Endothelial cell of umbilical vein (primary cell): Measurements from ENCODE around the gene TMEM59. TPM values are rescaled to one million over a fixed set of nuclear protein-coding genes. Genes with fewer than 3 reads are reported as not detected.

Experiments used
- BruUV-seq: library from RNA; stranded (reverse); fragments of 400-500 nt; replicated peaks from 2 replicates; lab custom pipeline; 2021; lab: Mats Ljungman, UMichigan
- CTCF ChIA-PET: fragments of 300-600, 350-600 bp; sonication (Branson Sonifier 250); formaldehyde crosslinking; loops from one replicate; lab custom pipeline; 2021; ENCODE audit warnings: antibody characterized with exemption, inconsistent platforms; lab: Charles Lee
- POLR2A ChIA-PET: fragments of 300-600, 350-600 bp; sonication (Branson Sonifier 250); formaldehyde crosslinking; loops from one replicate; lab custom pipeline; 2021; ENCODE audit warnings: antibody characterized with exemption, inconsistent platforms; lab: Charles Lee
- DNase-seq: peaks from one replicate; pipeline ENCODE4 v3.0.0-alpha.2; 2011; ENCODE audit warnings: low read depth, low spot score
- FAIRE-seq: peaks from 2 replicates; lab custom pipeline; 2011; peaks lifted over from hg19 to GRCh38; lab: Jason Lieb, UNC
- H2AFZ ChIP-seq: 2 replicates; pipeline ENCODE4 v1.6.0; 2012; ENCODE audit warnings: low read depth, low read length, control low read depth, inconsistent platforms
- H3K27ac ChIP-seq: 2 replicates; pipeline ENCODE4 v1.5.1; 2011; ENCODE audit warnings: low read depth, mild to moderate bottlenecking, control low read depth, low read length, moderate library complexity; ENCODE audit not compliant: insufficient read depth
- H3K27me3 ChIP-seq, 2 experiments: 2 replicates each; pipeline versions ENCODE4 v1.6.0 to v1.6.1; 2011; ENCODE audit warnings: low read length in 2 of 2, mixed read lengths in 1 of 2; ENCODE audit not compliant: control insufficient read depth in 2 of 2, insufficient read depth in 2 of 2
- H3K36me3 ChIP-seq, 2 experiments: 2 replicates in 1 of 2; 3 replicates in 1 of 2; pipeline ENCODE4 v1.5.1; 2011; ENCODE audit warnings: low read length in 2 of 2, mild to moderate bottlenecking in 1 of 2, moderate library complexity in 1 of 2; ENCODE audit not compliant: control insufficient read depth in 2 of 2, insufficient read depth in 2 of 2; ENCODE audit errors: extremely low read depth in 1 of 2
- H3K4me1 ChIP-seq: 3 replicates; pipeline ENCODE4 v1.5.1; 2011; ENCODE audit warnings: mild to moderate bottlenecking, low read length; ENCODE audit not compliant: control insufficient read depth, insufficient read depth; ENCODE audit errors: extremely low read depth
- H3K4me2 ChIP-seq: 2 replicates; pipeline ENCODE4 v1.6.1; 2011; ENCODE audit warnings: low read length, control low read depth, mixed read lengths; ENCODE audit not compliant: insufficient read depth
- H3K4me3 ChIP-seq, 3 experiments: fragments of 200-600 bp in 1 of 3; sonication (generic), shearing (Covaris generic) in 1 of 3; replicated peaks in 1 of 3; 2 replicates each; pipeline ENCODE4 v1.5.1; 2011 to 2016; ENCODE audit warnings: control low read depth in 3 of 3, low read length in 3 of 3, mild to moderate bottlenecking in 2 of 3, inconsistent platforms in 1 of 3, low read depth in 1 of 3, moderate library complexity in 1 of 3; ENCODE audit not compliant: insufficient read depth in 1 of 3
- H3K79me2 ChIP-seq: 2 replicates; pipeline ENCODE4 v1.6.0; 2012; ENCODE audit warnings: low read length, inconsistent platforms; ENCODE audit not compliant: control insufficient read depth, insufficient read depth
- H3K9ac ChIP-seq: replicated peaks from 2 replicates; pipeline ENCODE3; 2011; ENCODE audit warnings: low read length, control low read depth; ENCODE audit not compliant: insufficient read depth; ENCODE audit errors: extremely low read depth
- H3K9me1 ChIP-seq: replicated peaks from 3 replicates; pipeline ENCODE4 v1.6.0; 2011; ENCODE audit warnings: mild to moderate bottlenecking, low read length; ENCODE audit not compliant: control insufficient read depth, insufficient read depth; ENCODE audit errors: extremely low read depth
- H3K9me3 ChIP-seq: replicated peaks from 2 replicates; pipeline ENCODE4 v1.5.1; 2012; ENCODE audit warnings: low read length, inconsistent platforms; ENCODE audit not compliant: control insufficient read depth, insufficient read depth
- H4K20me1 ChIP-seq: replicated peaks from 2 replicates; pipeline ENCODE3; 2011; ENCODE audit warnings: mild to moderate bottlenecking, low read length; ENCODE audit not compliant: control insufficient read depth, insufficient read depth; ENCODE audit errors: extremely low read depth
- CTCF ChIP-seq, 2 donors: IDR thresholded peaks; 1 replicate in 1 of 2; 2 replicates in 1 of 2; pipeline ENCODE4 v1.5.1; 2011; ENCODE audit warnings: low read length in 2 of 2, mild to moderate bottlenecking in 2 of 2, moderate library complexity in 2 of 2, control low read depth in 1 of 2, inconsistent platforms in 1 of 2, low read depth in 1 of 2; ENCODE audit not compliant: insufficient read depth in 1 of 2; ENCODE audit errors: extremely low read depth in 1 of 2
- EZH2 ChIP-seq: IDR thresholded peaks from 2 replicates; pipeline ENCODE4 v1.6.1; 2012; ENCODE audit warnings: borderline replicate concordance, low read depth, mild to moderate bottlenecking, moderate library complexity, low read length, inconsistent platforms; ENCODE audit not compliant: severe bottlenecking
- FOS ChIP-seq: IDR thresholded peaks from 2 replicates; pipeline ENCODE4 v1.6.1; 2011; ENCODE audit warnings: mild to moderate bottlenecking, low read length, moderate library complexity, borderline replicate concordance; ENCODE audit not compliant: insufficient read depth
- GATA2 ChIP-seq: IDR thresholded peaks from 2 replicates; pipeline ENCODE4 v1.7.0; 2011; ENCODE audit warnings: low read depth, mild to moderate bottlenecking, moderate library complexity, mixed read lengths, low read length; ENCODE audit not compliant: insufficient read length, insufficient read depth
- JUN ChIP-seq: IDR thresholded peaks from 2 replicates; pipeline ENCODE4 v1.6.1; 2011; ENCODE audit warnings: borderline replicate concordance, low read depth; ENCODE audit not compliant: insufficient read length, insufficient read depth
- POLR2A ChIP-seq: IDR thresholded peaks from 2 replicates; pipeline ENCODE4 v1.6.1; 2012; ENCODE audit warnings: low read depth, mild to moderate bottlenecking, control low read depth, low read length
- POLR2AphosphoS5 ChIP-seq: IDR thresholded peaks from 2 replicates; pipeline ENCODE4 v1.6.1; 2012; ENCODE audit warnings: low read depth, mild to moderate bottlenecking, control low read depth, low read length, moderate library complexity; ENCODE audit not compliant: insufficient read depth
- dilution Hi-C: fragments of 300-500 bp; cut with MboI; formaldehyde crosslinking; loops from one replicate; pipeline ENCODE4 v1.15.0; 2019; ENCODE audit warnings: low sequenced_read_pairs; ENCODE audit not compliant: extremely low pct_ligation_motif_present
- intact Hi-C: fragments of 100-400 bp; cut with micrococcal nuclease; formaldehyde crosslinking; loops from one replicate; pipeline ENCODE4 v1.10.0; 2022
- polyA plus RNA-seq, 4 experiments: library from polyadenylated mRNA; depleted of rRNA in 3 of 4; stranded (reverse) in 3 of 4; unstranded in 1 of 4; fragments of >200 nt; gene quantifications; 2 replicates each; pipeline versions ENCODE4 v1.2.1 to v1.2.3, GENCODE V29; 2011 to 2012; ENCODE audit warnings: missing spikeins in 1 of 4
- total RNA-seq: library from RNA; stranded (reverse); gene quantifications from 2 replicates; pipeline ENCODE4 v1.2.3, GENCODE V29; 2021
- TF ChIP-seq, protein P1 (sequence below): IDR thresholded peaks from 2 replicates; pipeline ENCODE4 v1.6.1; 2011; ENCODE audit not compliant: insufficient read depth, insufficient read length

The TMEM59 gene
- total and polyA plus RNA-seq, 2 donors (not counting 3 experiments of a cell fraction or from before 2014, with no cell fraction given), result 196 to 281 TPM

GRCh38 chr1:53987880-53988279 lies 65.1 kb downstream of the TMEM59 start:
- no peak overlapping the region for H3K9ac ChIP-seq
- H4K20me1 ChIP-seq, result no peaks in the 10 kb centered on the region
- H3K4me3 ChIP-seq, result no peak overlapping the region
- no TSS peak for BruUV-seq
- no peaks in the 10 kb centered on the region for H3K9me3 ChIP-seq
- no peaks in the 10 kb centered on the region for H3K27me3 ChIP-seq
- H2AFZ ChIP-seq, result no peak overlapping the region
- TF ChIP-seq CTCF (IDR thresholded peaks at IDR 0.05; ENCODE audit: extremely low read depth in 1 of 2, insufficient read depth in 1 of 2, low read depth in 1 of 2, low read length in 2 of 2) (no peak), GATA2 (no peak)
- no peaks in the 10 kb centered on the region for H3K4me1 ChIP-seq
- no peaks in the 10 kb centered on the region for H3K36me3 ChIP-seq
- CTCF ChIA-PET, result no interaction called here
- H3K9me1 ChIP-seq, result no peaks in the 10 kb centered on the region
- no peaks in the 10 kb centered on the region for H3K79me2 ChIP-seq
- H3K27ac ChIP-seq, result no peak overlapping the region
- intact Hi-C loops, result no loop called here
- FAIRE-seq, result no peak
- dilution Hi-C loops, result no loop called here
- no peak for DNase-seq
- POLR2A ChIA-PET, result no interaction called here
- H3K4me2 ChIP-seq, result no peak overlapping the region

DNA sequence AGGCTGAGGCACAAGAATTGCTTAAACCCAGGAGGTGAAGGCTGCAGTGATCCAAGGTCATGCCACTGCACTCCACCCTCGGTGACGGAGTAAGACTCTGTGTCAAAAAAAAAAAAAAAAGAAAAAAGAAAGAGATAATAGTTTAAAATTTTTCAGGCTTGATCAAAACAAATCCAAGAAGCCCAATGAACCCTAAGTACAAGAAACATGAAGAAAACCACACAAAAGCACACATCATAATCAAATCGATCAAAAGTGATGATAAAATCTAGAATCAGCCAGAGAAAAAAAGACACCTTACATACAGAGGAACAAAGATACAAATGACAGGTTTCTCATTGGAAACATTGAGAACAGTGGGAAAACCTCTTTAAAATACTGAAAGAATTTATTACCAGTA lies 66.5 kb downstream of the TMEM59 start:
- ChIA-PET POLR2A (no interaction called here), CTCF (no interaction called here)
- no peaks in the 10 kb centered on the region for H4K20me1 ChIP-seq
- no peaks in the 10 kb centered on the region for H3K79me2 ChIP-seq
- no peak overlapping the region for H3K27ac ChIP-seq
- no peak overlapping the region for H3K9ac ChIP-seq
- dilution Hi-C loops, result no loop called here
- peaks cover 5% of the 10 kb centered on the region for H3K4me1 ChIP-seq
- FAIRE-seq (no peak), DNase-seq (no peak)
- H3K9me3 ChIP-seq, result no peaks in the 10 kb centered on the region
- no peak overlapping the region for H3K4me3 ChIP-seq
- no peaks in the 10 kb centered on the region for H3K36me3 ChIP-seq
- TF ChIP-seq EZH2 (no peak), FOS (no peak), POLR2A (no peak), CTCF (IDR thresholded peaks at IDR 0.05; ENCODE audit: extremely low read depth in 1 of 2, insufficient read depth in 1 of 2, low read depth in 1 of 2, low read length in 2 of 2) (no peak), POLR2AphosphoS5 (no peak), JUN (no peak), GATA2 (no peak)
- TF ChIP-seq, protein P1, sequence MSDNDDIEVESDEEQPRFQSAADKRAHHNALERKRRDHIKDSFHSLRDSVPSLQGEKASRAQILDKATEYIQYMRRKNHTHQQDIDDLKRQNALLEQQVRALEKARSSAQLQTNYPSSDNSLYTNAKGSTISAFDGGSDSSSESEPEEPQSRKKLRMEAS, result no peak
- BruUV-seq, result no TSS peak
- no peak overlapping the region for H2AFZ ChIP-seq
- H3K27me3 ChIP-seq, result no peaks in the 10 kb centered on the region
- H3K9me1 ChIP-seq, result no peaks in the 10 kb centered on the region
- no peak overlapping the region for H3K4me2 ChIP-seq
- intact Hi-C loops, result no loop called here
